ENCODE measurements around the gene MMS19. TPM values are rescaled to one million over a fixed set of nuclear protein-coding genes. Genes with fewer than 3 reads are reported as not detected.

The MMS19 gene
- total RNA-seq, 4 donors from 2014 or later, result 103 to 142 (median 115) TPM

- DNase-seq (ENCODE audit: low spot score in 2 of 2), result peak; percentile 83 to 93
- 13 to 25% methylated on average over 7 to 9 of the region's 9 CpGs for WGBS, 2 donors
- TF ChIP-seq POLR2A (IDR thresholded peaks at IDR 0.05), result no peak
- TF ChIP-seq, protein P1, sequence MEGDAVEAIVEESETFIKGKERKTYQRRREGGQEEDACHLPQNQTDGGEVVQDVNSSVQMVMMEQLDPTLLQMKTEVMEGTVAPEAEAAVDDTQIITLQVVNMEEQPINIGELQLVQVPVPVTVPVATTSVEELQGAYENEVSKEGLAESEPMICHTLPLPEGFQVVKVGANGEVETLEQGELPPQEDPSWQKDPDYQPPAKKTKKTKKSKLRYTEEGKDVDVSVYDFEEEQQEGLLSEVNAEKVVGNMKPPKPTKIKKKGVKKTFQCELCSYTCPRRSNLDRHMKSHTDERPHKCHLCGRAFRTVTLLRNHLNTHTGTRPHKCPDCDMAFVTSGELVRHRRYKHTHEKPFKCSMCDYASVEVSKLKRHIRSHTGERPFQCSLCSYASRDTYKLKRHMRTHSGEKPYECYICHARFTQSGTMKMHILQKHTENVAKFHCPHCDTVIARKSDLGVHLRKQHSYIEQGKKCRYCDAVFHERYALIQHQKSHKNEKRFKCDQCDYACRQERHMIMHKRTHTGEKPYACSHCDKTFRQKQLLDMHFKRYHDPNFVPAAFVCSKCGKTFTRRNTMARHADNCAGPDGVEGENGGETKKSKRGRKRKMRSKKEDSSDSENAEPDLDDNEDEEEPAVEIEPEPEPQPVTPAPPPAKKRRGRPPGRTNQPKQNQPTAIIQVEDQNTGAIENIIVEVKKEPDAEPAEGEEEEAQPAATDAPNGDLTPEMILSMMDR (IDR thresholded peaks at IDR 0.05), result no peak
- H3K4me3 ChIP-seq (ENCODE audit: low read depth, poor library complexity, severe bottlenecking), result no peak overlapping the region
- intact Hi-C loops (cut with DNase I; ENCODE audit: low total_unique reads), result no loop called here
These were observed 44.2 kb upstream of the MMS19 start for GRCh38 chr10:97542169-97543024.

DNA sequence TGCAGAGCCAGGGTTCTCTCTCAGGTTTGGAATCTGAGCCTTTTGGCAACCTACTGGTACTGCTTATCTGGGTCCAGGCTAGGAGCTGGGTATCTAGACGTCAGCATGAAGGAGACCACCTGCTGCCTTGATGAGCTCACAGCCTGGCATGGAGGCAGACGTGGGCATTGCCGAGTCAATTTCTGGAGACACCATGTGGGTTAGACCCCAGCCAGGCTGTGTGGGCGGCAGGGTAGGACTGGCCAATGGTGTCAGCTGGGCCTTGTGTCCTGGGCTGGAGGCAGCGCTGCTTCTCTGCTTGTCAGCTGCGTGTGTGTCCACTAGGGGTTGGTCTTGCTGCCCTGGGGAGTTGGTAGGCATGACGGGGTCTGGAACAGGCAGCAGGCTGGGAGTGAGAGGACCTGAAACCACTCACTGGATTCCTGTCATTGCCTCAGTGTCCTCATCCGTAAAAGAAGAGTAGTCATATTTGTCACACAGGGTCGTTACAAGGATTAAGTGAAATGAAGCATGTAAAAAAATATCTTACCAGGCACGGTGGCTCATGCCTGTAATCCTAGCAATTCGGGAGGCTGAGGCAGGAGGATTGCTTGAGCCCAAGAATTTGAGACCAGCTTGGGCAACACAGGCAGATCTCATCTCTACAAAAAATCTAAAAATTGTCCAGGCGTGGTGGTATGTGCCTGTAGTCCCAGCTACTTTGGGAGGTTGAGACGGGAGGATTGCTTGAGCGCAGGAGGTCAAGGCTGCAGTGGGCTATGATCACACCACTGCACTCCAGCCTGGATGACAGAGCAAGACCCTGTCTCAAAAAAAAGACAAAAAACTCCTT, 42.7 kb upstream of the MMS19 start:
- intact Hi-C loops (cut with DNase I; ENCODE audit: low total_unique reads), result no loop called here
- 84 to 87% methylated on average over 11 to 14 of the region's 14 CpGs for WGBS, 2 donors
- TF ChIP-seq, protein P1 (IDR thresholded peaks at IDR 0.05), result no peak
- no peak for TF ChIP-seq POLR2A (IDR thresholded peaks at IDR 0.05)
- H3K4me3 ChIP-seq (ENCODE audit: low read depth, poor library complexity, severe bottlenecking), result no peak overlapping the region
- no peak for DNase-seq (ENCODE audit: low spot score in 2 of 2)

DNA sequence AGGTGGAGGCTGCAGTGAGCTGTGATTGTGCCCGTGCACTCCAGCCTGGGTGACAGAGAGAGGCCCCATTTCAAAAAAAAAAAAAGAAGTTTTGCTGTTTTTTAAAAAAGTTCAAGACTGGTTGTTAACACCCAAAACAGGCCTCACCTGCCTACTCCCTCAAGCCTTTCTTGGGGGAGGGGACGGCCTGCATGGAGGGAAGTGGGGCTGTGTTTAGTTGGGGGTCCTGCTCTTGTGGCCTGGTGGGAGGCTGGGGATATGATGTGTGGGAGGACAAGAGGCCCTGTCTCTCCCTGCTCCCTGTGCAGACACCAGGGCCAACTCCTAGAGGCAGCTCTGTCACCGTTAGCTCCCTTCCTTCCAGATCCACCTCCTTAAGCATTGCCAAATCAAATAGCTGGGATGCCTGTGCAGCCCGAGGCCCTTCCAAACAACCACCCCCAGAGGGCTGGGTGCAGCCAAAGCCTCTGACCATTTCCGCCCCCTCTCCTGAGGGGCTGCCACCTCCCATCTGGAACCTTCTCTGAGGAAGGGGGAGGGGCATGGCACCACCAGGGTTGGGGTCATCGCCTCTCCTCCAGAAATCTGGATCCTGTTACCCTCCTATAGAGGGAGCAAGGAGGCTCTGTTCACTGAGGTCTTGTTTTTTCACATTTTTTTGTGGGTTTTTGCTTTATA, 41.4 kb upstream of the MMS19 start:
- WGBS, 2 donors, result 44 to 46% methylated on average over 6 of the region's 6 CpGs
- no peak for DNase-seq (ENCODE audit: low spot score in 2 of 2)
- no peak overlapping the region for H3K4me3 ChIP-seq (ENCODE audit: low read depth, poor library complexity, severe bottlenecking)
- intact Hi-C loops (cut with DNase I; ENCODE audit: low total_unique reads), result no loop called here
- TF ChIP-seq POLR2A (IDR thresholded peaks at IDR 0.05), result no peak
- TF ChIP-seq, protein P1 (IDR thresholded peaks at IDR 0.05), result no peak

- 53 to 69% methylated on average over 2 to 4 of the region's 4 CpGs for WGBS, 2 donors
- no peak overlapping the region for H3K4me3 ChIP-seq (ENCODE audit: low read depth, poor library complexity, severe bottlenecking)
- TF ChIP-seq, protein P1 (IDR thresholded peaks at IDR 0.05), result no peak
- no peak for TF ChIP-seq POLR2A (IDR thresholded peaks at IDR 0.05)
- intact Hi-C loops (cut with DNase I; ENCODE audit: low total_unique reads), result no loop called here
- peak; percentile 69 to 90 for DNase-seq (ENCODE audit: low spot score in 2 of 2)
These were observed 40.6 kb upstream of the MMS19 start for GRCh38 chr10:97538839-97539238.

DNA sequence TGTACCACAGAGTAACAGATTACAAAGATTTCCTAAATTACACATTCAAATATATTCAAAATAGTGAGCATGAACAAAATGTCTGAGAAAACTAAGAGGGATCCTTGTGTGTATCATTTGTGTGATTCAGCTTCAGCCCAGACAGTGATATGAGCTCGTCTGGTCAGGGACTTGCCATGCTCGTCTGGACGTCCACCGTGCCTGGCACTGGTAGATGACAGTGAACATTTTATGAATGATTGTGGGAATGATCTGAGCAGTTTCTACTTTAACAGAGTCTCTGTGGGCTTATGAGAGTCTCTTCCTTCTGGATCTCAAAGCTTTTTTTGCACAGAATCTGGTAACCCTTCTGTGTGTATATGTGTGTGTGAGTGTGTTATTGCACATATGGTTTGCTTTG, 40.2 kb upstream of the MMS19 start:
- TF ChIP-seq, protein P1 (IDR thresholded peaks at IDR 0.05), result no peak
- TF ChIP-seq POLR2A (IDR thresholded peaks at IDR 0.05), result no peak
- intact Hi-C loops (cut with DNase I; ENCODE audit: low total_unique reads), result no loop called here
- no peak for DNase-seq (ENCODE audit: low spot score in 2 of 2)
- WGBS, 2 donors, result 32 to 46% methylated on average over 4 of the region's 4 CpGs
- no peak overlapping the region for H3K4me3 ChIP-seq (ENCODE audit: low read depth, poor library complexity, severe bottlenecking)
